ENCODE data around the gene GRAMD2B.
"Not testable (repeated sequence)": the region's sequence is repeated elsewhere in the genome, so short reads cannot be mapped to it uniquely, and the experiment has no call there.

GRAMD2B gene, protein sequence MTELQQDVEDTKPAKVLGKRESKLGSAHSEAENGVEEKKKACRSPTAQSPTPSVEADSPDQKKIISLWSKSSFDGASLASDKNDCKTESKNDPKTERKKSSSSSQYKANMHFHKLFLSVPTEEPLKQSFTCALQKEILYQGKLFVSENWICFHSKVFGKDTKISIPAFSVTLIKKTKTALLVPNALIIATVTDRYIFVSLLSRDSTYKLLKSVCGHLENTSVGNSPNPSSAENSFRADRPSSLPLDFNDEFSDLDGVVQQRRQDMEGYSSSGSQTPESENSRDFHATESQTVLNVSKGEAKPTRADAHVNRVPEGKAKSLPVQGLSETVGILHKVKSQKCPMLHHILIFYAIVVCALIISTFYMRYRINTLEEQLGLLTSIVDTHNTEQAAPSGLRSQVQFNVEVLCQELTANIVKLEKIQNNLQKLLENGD

GRCh38 chr5:126422994-126423788, at the start of gene GRAMD2B:
TSS of gene GRAMD2B (plus strand) at chr5:126423409. CDS start at chr5:126423607, 198 bp downstream.
- peak; percentile 56 for DNase-seq (ENCODE audit: low read depth)

DNA sequence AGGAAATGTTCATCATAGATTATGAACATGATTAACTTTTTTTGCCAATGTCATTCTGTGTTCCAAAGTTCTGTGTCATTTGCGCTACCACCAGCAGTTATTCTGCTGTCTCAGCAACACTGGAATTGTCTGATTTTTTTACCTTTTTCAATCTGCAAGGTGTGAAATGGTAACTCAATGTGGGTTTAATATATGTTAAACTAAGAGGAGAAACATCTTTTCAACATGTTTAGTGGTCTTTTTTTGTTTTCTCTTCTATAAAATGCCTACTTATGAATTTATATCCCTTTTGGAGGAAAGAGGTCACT, 49.1 kb upstream of the GRAMD2B start:
- DNase-seq (ENCODE audit: low read depth): no peak

- no peak for DNase-seq (ENCODE audit: low read depth)
These were observed 46.8 kb upstream of the GRAMD2B start for GRCh38 chr5:126376443-126376842.

GRCh38 chr5:126377424-126377823, 45.8 kb upstream of the GRAMD2B start:
- DNase-seq (ENCODE audit: low read depth): no peak

GRCh38 chr5:126380316-126380715, 42.9 kb upstream of the GRAMD2B start:
- not testable (repeated sequence) for DNase-seq (ENCODE audit: low read depth)

DNA sequence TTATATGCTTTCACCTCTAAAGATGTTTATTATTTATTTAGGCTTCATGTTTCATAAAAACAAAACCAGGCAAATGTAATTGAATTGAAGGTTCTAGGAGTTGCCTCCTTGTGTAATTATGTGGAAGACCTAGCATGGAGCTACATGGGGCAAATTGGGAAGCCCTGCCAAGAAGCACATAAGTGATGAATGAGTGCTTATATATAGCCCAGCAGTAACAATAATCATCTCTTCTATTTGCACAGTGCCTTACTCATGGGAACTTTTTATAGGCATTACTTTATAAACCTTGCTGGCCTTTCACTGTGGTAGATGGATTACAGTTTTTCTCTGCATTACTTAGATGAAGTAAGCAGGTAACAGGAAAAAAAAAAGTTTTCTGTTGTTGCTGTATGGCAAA, 40.0 kb upstream of the GRAMD2B start:
- no peak for DNase-seq (ENCODE audit: low read depth)

DNA sequence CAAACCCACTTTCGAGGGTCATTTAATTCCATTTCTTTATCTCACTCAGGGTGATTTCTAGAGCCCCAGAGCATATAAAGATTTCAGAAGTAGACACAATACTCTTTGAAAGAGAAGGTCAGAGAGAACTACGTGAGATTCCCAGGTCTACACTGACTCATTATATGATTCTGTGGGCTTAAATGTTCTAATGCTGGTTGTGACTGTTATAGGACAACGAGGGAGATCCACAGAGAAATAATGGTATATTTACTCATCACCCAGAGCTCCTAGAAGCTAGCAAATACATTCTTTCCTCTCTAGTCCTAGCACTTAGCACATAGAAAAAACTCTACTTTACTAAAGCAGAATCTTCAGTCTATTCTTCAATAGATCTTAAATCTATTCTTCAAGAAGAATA, 39.4 kb upstream of the GRAMD2B start:
- DNase-seq (ENCODE audit: low read depth): no peak

DNA sequence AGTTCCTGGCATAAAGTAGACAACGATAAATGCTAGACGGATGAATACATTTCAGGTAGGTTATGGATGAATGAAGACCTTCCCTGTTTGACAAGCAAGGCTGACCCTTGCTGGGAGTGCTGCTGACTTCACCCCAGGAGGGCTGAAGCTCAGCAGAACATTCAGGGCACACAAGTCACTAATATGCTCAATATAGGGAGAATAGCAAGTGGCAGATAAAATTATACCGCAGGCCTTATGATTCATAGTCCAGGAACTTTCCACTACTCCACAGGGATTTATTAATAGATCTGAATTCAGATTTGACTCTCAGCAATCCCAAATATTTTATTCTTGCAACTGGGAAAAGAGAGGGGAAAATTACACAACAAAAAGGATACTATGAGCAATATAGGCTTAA, 38.2 kb upstream of the GRAMD2B start:
- DNase-seq (ENCODE audit: low read depth): no peak

GRCh38 chr5:126385524-126386502, 37.4 kb upstream of the GRAMD2B start:
- no peak for DNase-seq (ENCODE audit: low read depth)

- DNase-seq (ENCODE audit: low read depth): no peak
These were observed 34.0 kb upstream of the GRAMD2B start for GRCh38 chr5:126389179-126389578.

DNA sequence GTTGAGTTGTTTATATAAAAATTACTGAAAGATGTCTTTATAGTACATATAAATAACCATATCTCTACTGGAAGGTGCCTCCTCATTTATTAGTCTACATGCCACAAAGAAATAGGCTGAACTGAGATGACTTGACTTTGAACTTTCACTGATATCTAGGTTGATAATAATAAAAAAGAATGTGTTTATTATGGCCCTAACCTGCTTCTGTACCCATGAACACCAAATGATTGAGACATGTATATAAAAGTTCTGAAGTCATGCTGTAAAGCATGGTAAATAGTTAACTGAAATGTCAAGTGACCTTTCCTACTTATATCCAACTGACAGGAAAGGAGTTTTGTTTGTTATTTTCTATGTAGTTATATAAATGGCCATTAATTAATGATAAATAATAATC, 33.2 kb upstream of the GRAMD2B start:
- no peak for DNase-seq (ENCODE audit: low read depth)

DNA sequence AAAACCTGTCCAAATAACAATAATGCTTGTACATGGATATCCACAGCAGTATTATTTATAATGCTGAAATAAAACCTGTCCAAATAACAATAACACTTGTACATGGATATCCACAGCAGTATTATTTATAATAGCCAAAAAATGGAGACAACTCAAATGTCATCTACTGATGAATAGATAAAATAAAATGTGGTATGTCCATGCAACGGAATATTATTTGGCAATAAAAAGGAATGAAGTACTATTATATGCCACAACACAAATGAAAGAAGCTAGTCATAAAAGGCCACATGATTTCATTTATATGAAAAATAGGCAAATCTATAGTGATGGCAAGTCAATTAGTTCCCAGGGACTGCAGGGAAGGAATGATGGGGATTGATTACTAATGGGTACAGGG, 31.8 kb upstream of the GRAMD2B start:
- DNase-seq (ENCODE audit: low read depth): no peak

- DNase-seq (ENCODE audit: low read depth): no peak
These were observed 28.9 kb upstream of the GRAMD2B start for GRCh38 chr5:126394211-126394788.

GRCh38 chr5:126395198-126395597, 28.0 kb upstream of the GRAMD2B start:
- DNase-seq (ENCODE audit: low read depth): no peak

DNA sequence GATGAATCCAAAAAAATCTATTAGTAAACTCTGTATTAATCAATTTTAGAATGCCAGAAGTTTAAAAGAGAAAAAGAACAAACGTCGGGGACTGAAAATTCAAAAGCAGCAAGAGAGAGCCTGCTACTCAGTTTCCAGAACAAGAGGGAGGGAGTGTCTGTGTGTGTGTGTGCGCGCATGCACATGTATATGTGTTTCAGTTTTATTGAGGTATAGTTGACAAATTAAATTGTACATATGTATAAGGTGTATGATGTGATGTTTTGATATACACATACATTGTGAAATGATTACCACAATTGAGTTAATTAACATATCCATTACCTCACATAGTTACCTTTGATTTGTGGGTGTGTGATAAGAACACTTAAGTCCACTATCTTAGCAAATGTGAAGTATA, 27.6 kb upstream of the GRAMD2B start:
- no peak for DNase-seq (ENCODE audit: low read depth)

DNA sequence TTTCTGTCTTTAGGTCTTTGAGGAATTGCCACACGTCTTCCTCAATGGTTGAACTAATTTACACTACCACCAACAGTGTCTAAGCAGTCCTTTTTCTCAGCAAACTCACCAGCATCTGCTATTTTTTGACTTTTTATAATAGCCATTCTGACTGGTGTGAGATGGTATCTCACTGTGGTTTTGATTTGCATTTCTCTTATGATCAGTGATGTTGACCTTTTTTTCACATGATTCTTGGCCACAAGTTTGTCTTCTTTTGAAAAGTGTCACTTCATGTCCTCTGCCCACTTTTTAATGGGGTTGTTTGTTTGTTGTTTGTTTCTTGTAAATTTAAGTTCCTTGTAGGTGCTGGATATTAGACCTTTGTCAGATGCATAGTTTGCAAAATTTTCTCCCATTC, 26.5 kb upstream of the GRAMD2B start:
- DNase-seq (ENCODE audit: low read depth): not testable (repeated sequence)

DNA sequence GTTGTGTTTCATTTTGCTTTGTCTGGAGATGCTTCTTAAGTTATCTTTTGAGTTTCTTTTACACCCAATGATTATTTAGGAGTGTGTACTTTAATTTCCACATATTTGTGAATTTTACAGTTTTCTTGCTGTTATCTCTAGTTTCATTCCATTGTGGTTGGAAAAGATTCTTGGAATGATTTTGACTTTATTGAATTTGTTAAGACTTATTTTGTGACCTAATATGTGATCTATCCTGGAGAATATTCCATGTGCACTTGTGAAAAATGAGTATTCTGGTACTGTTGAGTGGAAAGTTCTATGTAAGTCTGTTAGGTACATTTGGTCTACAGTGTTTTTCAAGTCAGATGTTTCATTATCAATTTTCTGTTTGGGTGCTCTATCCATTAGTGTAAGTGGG, 24.4 kb upstream of the GRAMD2B start:
- DNase-seq (ENCODE audit: low read depth): no peak

GRCh38 chr5:126400621-126401251, 22.5 kb upstream of the GRAMD2B start:
- DNase-seq (ENCODE audit: low read depth): no peak

DNA sequence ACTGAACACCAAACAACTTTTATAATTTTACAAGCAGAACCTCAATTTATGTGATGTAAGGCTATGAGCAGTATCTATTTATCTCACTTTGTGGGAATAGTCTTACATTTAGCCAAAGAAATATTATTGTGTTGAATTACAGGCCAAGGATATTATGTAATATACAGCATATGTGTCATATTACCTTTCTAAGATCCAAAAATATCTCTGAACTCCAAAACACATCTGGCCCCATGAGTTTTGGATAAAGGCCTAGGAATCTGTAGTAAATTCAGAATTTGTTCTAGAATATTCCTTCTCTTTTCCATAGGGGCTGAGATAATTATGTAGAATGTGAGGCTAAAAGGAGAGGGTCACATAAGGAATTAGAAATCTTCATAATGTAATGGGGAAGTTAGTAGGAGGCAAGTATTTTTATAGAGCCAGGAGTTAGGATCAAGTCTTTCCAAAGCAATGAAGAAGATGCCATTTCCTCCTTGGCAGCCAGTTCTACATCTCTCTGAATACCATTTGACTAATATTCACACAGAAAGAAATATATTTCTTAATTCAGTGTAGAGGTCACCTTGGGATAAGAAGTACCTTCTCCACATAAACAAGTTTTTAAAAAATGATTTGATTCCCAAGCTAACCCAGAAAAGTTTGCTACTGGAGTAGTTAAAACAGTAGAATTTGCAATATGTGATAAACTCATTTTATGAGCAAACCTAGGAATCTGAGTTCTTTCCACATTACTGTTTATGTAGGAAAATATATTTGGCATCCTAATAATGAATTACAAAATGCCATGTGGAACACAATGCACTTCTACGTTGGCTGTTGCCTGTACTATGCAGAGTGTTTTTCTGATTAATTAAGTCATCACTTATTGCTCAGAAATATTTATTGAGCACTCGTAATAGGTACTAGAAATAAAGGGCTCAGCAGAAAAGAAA, 20.3 kb upstream of the GRAMD2B start:
- DNase-seq (ENCODE audit: low read depth): no peak

DNA sequence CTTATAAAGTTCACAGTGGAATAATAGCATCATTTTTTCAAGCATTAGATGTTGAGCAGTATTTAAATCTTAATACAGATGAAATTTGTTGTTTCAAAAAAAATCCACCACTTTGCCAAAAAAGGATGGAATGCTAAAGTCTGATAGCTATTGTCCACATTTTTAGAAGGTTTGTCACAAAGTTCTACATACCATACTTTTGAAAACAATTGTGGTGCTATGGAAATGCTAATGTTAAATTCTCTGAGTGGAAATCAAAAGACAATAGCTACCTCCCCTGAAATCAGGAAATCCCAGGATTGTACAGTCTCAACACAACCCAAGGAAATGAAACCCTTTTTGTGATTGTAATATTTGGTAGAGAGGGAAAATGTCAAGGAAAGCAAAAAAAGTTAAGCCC, 19.3 kb upstream of the GRAMD2B start:
- DNase-seq (ENCODE audit: low read depth): no peak
